CD4-positive, alpha-beta T cell treated with Interleukin-12 subunit alpha and Interleukin-12 subunit beta, for 1 hour (primary cell): Measurements from ENCODE around the gene ROS1.
"Not testable (repeated sequence)": the region's sequence is repeated elsewhere in the genome, so short reads cannot be mapped to it uniquely, and the experiment has no call there.

Experiments
- DNase-seq: peaks from one replicate; pipeline ENCODE4 v3.0.0-alpha.2; 2020

Gene ROS1

DNA sequence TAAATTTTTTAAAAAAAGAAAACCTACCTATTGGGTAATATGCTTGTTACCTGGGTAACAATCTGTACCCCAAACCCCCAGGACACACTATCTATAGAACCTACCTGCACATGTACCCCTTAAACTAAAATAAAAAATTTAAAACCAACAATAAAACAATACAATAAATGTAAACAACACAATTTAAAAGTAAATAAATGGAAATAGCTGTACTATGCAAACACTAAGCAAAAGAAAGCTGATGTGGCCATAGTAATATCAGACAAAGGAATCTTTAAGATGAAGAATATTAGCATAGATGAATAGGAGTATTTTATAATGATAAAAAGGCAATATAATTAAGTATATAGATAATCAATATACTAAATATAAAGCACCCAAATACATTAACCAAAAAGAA lies 50.3 kb downstream of the ROS1 start:
- no peak for DNase-seq

DNA sequence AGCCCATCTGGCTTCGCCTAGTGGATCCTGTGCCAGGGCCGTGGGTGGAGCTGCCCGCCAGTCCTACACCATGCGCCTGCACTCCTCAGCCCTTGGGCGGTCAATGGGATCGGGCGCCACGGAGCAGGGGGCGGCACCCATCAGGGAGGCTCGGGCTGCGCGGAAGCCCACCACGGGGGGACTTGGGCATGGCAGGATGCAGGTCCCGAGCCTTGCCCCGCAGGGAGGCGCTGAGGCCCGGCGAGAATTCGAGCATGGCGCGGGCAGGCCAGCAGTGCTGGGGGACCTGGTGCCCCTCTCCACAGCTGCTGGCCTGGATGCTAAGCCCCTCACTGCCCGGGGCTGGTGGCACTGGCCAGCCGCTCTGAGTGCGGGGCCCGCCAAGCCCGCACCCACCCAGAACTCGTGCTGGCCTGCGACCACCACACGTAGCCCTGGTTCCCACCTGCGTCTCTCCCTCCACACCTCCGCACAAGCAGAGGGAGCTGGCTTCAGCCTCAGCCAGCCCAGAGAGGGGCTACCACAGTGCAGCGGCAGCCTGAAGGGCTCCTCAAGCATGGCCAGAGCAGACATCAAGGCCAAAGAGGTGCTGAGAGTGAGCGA lies 52.4 kb downstream of the ROS1 start:
- no peak for DNase-seq

DNA sequence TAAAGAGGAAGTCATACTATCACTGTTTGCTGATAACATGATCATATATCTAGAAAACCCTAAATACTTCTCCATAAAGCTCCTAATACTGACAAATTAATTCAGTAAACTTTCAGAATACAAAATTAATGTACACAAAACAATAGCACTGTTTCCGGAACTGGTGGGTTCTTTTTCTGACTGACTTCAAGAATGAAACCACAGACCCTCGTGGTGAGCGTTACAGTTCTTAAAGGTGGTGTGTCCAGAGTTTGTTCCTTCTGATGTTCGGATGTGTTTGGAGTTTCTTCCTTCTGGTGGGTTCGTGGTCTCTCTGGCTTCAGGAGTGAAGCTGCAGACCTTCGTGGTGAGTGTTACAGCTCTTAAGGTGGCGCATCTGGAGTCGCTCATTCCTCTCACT lies 53.5 kb downstream of the ROS1 start:
- not testable (repeated sequence) for DNase-seq

- DNase-seq: no peak
Observed at GRCh38 chr6:117371492-117371891, 54.2 kb downstream of the ROS1 start.

DNA sequence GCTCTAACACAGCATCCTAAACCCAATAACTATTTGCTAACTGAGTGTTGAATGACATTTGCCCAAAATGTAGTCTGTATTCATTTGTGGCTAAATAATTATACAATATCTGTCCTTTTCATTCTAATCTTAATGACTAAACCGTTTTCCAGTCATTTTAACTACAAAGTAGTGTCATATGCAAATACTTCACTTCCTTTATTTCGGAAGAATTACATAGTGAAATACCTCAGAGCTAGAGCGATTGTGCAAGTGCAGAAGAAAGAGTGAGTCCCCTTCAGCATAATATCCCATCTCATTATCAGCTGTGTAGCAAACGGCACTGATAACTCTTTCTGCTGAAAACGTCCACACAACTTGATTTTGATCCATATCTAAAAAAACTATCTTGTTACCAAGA lies 66.2 kb downstream of the ROS1 start:
- no peak for DNase-seq

DNA sequence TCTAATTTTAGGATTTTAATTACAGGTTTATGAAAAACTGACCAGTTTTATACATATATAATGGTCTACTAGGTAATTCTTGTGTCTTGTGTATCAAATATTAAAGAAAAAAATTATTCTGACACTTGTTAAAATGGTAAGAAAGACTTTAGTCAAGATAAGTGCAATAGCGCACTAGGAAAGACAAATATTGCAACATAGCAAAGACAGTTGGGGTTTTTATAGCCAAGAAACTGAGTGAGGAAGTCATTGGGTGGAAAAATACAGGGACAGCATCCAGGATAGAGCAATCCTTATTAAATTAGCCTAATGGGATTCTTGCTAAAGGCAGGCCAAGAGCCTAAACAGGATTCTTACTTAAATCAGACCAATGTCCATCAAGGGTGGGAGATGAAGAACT lies 71.1 kb downstream of the ROS1 start:
- DNase-seq: no peak

DNA sequence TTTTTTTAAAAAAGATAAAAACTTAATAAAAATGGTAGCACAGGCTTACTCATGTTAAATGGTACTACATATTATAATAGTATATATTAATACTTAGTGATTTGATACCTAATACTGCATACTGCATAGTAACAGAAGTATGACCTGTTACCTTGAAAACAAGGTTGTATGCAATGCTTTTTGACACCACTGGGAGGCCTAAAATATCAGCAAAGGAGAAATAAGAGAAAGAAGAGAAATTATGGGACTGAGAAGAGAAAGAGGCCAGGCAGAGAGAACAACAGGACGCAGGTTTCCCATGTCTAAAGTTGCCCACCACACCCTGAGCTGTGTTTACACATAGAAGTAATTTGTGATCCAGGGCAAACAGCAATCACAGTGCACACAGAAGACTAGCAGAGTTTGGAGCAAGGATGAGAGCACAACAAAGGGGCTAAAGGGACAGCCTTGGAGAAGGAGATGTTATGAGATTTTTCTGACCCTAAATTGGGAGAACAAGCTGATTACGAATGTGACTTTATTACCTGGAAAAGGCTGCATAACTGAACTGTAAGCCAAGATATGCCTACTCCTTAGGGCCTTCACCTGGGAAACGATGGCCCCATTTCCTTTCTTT lies 73.2 kb downstream of the ROS1 start:
- no peak for DNase-seq

DNA sequence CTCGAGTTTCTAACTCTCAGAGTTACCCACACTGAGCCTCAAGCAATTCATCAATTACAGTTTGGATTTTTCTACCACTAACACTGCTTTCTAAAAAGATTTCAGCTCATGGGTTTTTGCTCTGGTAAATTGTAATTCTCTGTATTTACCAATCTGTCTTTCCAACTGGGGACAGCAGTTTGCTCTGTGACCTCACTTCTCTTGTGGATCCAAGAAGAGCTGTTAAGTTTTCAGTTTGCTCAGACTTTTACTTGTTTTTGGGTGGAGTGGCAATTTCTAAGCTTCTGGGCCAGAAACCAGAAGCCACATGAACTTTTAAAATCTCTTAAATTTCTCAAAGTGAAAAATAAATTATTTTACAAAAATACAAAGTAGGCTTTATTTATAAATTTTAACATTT lies 74.2 kb downstream of the ROS1 start:
- no peak for DNase-seq

DNA sequence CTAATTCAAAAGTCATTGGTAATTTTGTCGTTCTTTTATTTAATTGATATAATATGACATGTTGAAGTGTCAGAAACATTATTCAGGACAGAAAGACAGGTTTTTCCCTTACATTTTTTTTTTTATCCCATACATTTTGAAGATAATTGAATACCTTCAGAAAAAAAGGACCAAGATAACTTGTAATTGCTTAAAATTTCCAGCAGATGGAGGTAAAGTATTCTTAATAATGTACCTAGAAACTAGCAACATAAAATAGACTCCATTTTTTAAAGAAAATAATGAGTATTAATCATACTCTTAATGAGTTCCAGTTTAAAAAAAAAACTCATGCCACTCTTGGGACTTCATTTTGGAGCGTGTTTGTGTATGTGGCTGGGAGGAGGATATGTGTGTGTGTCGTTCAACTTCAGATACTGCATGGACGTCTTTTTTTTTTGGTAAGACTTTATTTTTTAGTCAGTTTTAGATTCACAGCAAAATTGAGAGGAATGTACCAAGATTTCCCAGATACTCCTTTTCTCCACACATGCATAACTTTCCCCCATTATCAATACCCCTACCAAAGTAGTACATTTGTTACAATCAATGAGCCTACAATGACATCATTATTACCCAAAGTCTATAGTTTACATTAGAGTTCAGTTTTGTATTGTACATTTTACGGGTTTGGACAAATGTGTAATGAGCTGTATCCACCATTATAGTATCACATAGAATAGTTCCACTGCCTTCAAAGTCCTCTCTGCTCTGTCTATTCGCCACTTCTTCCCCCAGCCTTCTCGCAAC lies 79.4 kb downstream of the ROS1 start:
- peak; percentile 34 for DNase-seq

- no peak for DNase-seq
Observed at GRCh38 chr6:117345292-117345610, 80.5 kb downstream of the ROS1 start.

DNA sequence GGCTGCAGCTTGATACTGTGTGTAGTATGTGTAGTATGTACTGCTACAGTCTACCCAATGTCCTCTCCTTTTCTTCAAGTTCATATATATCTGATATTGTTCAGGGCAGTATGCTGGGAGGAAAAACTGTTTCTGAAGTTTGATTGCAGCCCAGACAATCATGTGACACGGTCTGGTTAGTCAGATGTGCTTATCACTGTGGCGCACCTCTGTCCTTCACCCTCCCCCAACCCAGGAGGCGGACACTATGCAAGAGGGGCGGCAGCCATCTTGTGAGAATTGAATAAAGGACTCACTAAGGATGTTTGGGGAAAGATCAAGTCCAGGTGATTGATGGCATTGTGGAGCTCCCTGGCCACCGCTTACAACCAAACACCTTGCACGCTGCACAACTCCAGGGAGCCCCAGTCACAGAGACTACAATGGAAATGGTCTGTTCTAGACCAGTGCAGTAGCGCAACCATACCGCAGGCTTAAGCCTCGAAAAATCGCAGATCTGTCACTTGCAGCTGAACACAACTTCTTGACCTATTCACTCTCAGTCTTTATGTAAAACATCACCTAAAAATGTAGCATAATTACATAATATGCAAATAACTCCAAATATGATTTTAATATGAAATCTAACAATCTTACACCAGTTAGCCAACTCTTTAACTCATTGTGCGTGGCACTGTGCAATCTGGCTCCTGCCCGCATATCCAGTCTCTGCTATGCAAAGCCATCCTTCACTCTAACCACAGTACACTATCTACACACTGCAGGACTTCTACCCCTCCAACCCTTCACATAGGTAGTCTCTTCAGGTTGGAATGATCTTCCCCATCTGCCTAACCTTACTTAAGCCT lies 81.1 kb downstream of the ROS1 start:
- no peak for DNase-seq

- no peak for DNase-seq
Observed at GRCh38 chr6:117338567-117338966, 87.2 kb downstream of the ROS1 start.

DNA sequence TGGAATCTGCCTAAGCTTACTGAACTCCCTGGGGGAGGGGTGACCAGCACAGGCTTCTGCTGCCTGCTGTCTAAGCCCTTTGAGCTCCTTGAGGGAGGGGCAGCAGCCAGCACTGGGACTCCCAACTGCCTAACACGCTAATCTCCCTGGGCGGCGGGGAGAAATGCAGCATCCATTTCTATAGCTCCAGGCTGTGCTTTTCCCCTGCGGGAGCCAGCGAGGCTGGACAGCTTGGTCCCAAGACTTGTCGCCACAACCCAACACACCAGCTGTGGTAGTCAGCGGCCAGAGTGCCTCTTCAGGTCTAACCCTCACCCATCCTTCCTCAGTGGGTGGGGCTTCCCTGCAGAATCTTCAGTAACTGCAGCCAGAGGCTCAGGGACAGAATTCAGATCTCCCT lies 95.8 kb downstream of the ROS1 start:
- no peak for DNase-seq

DNA sequence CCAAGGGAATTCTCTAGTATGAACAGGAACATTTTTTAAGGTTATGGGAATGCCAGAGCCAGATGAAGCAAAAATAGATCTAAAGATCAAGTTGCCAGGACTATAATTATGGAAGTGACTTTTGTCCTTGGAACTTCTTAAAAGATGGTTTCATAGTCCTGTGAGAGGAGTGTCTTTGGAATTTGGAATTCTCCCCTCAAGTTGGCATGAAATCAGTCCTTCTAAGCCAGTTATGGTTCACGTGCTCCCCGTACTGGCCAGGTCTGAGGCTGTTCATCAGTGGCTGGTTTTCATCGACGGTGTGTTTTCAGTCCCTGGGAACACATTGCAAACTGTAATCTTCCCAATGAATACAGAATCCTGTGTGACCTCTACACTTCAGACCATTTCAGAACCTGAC lies 97.2 kb downstream of the ROS1 start:
- DNase-seq: no peak

GRCh38 chr6:117328005-117328389 lies 97.7 kb downstream of the ROS1 start:
- DNase-seq: no peak

DNA sequence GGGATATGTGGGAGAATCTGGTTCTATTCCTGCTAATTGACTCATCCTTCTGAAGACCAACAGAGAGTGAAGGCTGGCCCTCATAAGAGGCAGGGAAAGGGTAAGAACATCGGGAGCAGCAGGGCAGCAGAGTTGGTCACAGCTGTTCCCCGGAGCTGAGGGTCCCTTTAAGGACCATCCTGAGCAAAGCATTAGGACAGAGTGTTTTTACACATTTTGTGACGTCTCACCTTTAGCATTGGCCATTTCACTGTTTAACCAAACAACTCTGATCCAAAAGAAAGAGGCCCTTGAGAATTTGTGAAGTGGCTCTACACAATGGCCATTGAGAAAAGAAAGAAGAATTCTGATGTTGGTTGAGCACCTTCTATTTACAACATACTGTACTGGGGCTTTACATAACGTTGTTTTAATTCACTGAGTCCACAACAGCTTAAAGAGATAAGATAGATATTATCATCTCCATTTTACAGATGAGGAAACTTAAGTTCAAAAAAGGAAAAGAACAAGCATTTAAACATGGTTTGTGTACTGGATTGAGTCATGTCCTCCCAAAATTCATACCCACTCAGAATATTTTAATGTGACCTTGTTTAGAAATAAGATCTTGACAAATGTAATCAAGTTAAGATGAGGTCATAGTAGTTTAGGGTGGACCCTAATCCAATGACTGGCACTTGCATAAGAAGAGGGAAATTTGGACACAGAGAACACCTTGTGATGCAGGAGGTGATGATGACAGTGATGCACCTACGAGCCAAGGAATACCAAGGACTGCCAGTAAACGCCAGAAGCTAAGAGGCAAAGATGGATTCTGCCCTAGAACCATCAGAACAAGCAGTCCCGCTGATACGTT lies 98.4 kb downstream of the ROS1 start:
- no peak for DNase-seq

DNA sequence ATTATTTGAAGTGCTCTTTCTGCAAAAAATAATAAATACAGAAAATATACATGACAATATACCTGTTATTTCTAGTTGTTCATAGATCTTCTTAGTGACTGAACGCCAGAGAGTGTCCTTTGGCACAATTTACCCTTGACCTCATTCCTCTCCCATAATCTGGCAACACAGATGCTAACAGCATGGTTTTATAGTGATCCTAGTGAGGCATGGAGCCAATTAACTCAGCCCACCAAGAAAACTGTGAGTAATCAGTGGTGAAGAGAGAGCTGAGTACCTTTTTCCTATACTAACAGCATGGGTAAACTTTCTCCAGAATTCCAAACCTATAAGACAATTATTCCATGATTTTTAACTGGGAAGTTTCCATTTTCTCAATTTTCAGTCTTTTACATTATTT lies 99.3 kb downstream of the ROS1 start:
- DNase-seq: no peak

DNA sequence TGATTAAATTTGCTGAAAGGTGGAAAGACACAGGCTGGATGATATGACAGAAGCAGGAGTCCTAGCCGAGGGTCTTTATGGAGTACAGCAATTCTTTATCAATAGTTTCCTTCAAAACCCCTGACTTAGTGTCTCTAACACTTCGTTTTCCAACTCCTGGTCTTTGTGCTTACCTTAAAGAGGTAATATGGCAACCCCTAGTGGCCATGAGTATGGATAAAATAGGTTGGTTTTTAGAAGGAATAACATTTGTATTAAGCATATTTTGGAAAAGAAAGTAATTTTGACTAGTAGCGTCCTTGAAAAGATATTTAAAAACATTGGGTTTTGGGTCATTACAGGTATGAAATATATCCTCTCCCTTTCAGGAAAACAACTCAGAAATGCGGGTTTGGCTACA lies 108.5 kb downstream of the ROS1 start:
- no peak for DNase-seq

- DNase-seq: no peak
Observed at GRCh38 chr6:117311726-117312125, 114.0 kb downstream of the ROS1 start.

- DNase-seq: no peak
Observed at GRCh38 chr6:117311310-117311709, 114.4 kb downstream of the ROS1 start.

DNA sequence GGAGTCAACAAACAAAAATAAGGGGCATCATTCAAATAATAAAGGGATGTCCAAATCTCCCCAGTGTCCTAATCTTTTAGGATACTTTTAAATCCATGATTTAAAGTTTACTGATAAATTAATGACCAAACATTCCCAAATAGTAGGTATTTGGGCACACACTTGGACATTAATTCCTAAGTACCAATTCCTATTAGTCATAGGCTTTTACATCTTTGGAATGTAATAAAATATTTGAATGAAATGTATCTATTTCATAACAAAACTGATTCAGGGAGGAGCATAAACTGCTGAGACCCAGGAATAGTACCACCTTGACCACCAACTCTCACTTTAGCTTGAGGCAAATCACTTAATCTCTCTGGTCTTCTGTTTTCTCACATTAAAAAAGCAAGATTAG lies 116.1 kb downstream of the ROS1 start:
- DNase-seq: no peak

DNA sequence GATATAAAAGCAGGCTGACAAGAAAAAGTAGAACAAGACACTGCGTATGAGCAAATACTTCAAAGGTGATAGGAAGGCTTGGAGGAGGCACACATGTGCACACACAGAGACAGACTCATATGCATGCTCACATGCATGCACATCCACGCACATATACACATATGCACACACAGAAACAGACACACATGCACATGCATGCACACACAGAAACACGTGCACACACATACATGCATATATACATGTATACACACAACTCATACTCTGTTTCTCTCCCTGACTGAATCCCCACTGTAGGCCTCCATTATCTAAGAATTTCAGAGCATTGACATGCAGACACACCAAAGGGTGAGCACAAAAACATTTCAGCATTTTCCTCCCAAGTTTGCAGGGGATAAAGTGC lies 116.7 kb downstream of the ROS1 start:
- DNase-seq: no peak

DNA sequence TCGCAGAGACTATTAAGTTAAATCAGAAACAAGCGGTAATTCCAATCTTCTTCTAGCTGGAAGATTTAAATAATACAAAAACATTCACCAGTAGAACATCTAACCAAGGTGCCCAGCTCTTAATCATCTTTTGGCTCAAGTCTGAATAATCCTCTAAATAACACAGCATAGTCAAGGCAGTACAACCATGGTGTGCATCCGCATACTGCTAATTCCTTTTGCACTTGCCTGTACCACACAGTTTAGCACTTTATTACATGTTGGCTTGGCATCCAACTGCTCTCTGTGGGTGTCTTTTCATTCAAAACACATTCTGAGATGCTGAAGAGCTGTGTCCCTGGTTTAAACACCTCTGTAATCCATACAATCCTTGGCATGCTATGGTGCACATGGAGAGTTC lies 118.1 kb downstream of the ROS1 start:
- no peak for DNase-seq
